T-helper 1 cell treated with Interleukin-12 subunit alpha and Interleukin-12 subunit beta and Interleukin-4 antibody, amounts not matched to agents 30 μg/mL and 1 μg/mL, for 36 hours (primary cell): Measurements from ENCODE around the gene ANKRD10.
"Not testable (repeated sequence)": the region's sequence is repeated elsewhere in the genome, so short reads cannot be mapped to it uniquely, and the experiment has no call there.

Source experiments
- H3K27ac Mint-ChIP-seq: one replicate; pipeline ENCODE4 v1.8.0; 2021; ENCODE audit warnings: mild to moderate bottlenecking, mixed read lengths
- H3K27me3 Mint-ChIP-seq: one replicate; pipeline ENCODE4 v1.8.0; 2021; ENCODE audit warnings: low read depth, mixed read lengths
- H3K36me3 Mint-ChIP-seq: one replicate; pipeline ENCODE4 v1.8.0; 2021; ENCODE audit warnings: low read depth, mixed read lengths
- H3K4me1 Mint-ChIP-seq: one replicate; pipeline ENCODE4 v1.8.0; 2021; ENCODE audit warnings: low read depth, mixed read lengths
- H3K4me3 Mint-ChIP-seq: one replicate; pipeline ENCODE4 v1.8.0; 2021; ENCODE audit warnings: mild to moderate bottlenecking, moderate library complexity, mixed read lengths
- H3K9me3 Mint-ChIP-seq: one replicate; pipeline ENCODE4 v1.8.0; 2021; ENCODE audit warnings: mixed read lengths

ANKRD10 gene

GRCh38 chr13:110950819-110951570 lies 36.1 kb upstream of the ANKRD10 start:
- no peaks in the 10 kb centered on the region for H3K27me3 Mint-ChIP-seq
- no peaks in the 10 kb centered on the region for H3K36me3 Mint-ChIP-seq
- no peaks in the 10 kb centered on the region for H3K9me3 Mint-ChIP-seq
- H3K4me1 Mint-ChIP-seq: peaks cover 18% of the 10 kb centered on the region
- H3K4me3 Mint-ChIP-seq: no peak overlapping the region
- no peak overlapping the region for H3K27ac Mint-ChIP-seq

- no peaks in the 10 kb centered on the region for H3K9me3 Mint-ChIP-seq
- peaks cover 21% of the 10 kb centered on the region for H3K4me1 Mint-ChIP-seq
- no peaks in the 10 kb centered on the region for H3K36me3 Mint-ChIP-seq
- H3K4me3 Mint-ChIP-seq: no peak overlapping the region
- no peak overlapping the region for H3K27ac Mint-ChIP-seq
- H3K27me3 Mint-ChIP-seq: no peaks in the 10 kb centered on the region
Observed at GRCh38 chr13:110950356-110950755, 35.5 kb upstream of the ANKRD10 start.

DNA sequence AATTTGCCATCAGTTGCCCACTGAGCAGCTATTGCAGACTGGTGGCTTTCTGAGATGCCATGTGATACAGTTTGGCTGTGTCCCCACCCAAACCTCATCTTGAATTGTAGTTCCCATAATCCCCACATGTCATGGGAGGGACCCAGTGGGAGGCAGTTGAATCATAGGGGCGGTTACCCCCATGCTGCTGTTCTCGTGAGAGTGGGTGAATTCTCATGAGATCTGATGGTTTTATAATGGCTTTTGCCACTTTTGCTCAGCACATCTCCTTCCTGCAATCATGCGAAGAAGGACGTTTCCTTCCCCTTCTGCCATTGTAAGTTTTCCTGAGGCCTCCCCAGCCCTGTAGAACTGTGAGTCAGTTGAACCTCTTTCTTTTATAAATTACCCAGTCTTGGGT lies 34.8 kb upstream of the ANKRD10 start:
- Mint-ChIP-seq H3K4me1 (peaks cover 20% of the 10 kb centered on the region), H3K36me3 (no peaks in the 10 kb centered on the region), H3K27ac (no peak overlapping the region), H3K27me3 (no peaks in the 10 kb centered on the region), H3K4me3 (no peak overlapping the region), H3K9me3 (no peaks in the 10 kb centered on the region)

- Mint-ChIP-seq H3K27me3 (no peaks in the 10 kb centered on the region), H3K4me3 (no peak overlapping the region), H3K27ac (no peak overlapping the region), H3K36me3 (no peaks in the 10 kb centered on the region), H3K9me3 (no peaks in the 10 kb centered on the region), H3K4me1 (peaks cover 25% of the 10 kb centered on the region)
Observed at GRCh38 chr13:110949116-110949515, 34.2 kb upstream of the ANKRD10 start.

- not testable (repeated sequence) for H3K27me3 Mint-ChIP-seq, H3K27ac Mint-ChIP-seq, H3K4me3 Mint-ChIP-seq, H3K9me3 Mint-ChIP-seq, H3K36me3 Mint-ChIP-seq
- H3K4me1 Mint-ChIP-seq: peaks cover 28% of the 10 kb centered on the region
Observed at GRCh38 chr13:110947338-110947737, 32.5 kb upstream of the ANKRD10 start.

DNA sequence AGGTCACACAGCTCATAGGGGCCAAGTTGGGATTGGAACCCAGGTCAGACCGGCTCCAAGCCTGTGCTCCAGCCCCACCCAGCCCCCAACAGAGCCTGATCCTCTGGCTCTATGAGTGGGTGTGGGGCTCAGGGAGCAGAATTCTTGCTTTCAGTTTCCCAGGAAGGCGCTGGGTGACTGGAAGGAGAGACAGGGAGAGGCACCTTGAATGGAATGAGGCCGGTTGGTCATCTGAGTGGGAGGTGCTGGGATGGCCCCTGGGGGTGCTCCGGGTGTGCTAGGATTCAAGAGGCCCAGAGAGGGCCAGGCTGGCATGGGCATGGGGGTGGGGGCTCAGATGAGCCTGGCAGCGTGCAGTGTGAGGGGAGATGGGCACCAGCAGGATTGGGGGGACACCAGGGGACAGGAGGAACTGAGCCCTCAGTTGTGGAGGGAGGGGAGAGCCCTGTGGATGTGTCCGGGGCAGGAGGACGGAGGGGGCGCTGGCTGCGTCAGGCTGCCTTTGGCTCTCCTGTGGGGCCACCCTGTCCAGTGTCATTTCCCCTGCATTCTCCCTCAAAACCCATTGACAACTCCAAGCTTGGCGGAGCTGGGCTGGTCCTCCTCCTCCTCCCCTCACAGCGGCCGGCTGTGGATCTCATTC lies 31.2 kb upstream of the ANKRD10 start:
- Mint-ChIP-seq H3K9me3 (no peaks in the 10 kb centered on the region), H3K27me3 (peaks cover 7% of the 10 kb centered on the region), H3K4me3 (no peak overlapping the region), H3K36me3 (no peaks in the 10 kb centered on the region), H3K27ac (no peak overlapping the region), H3K4me1 (peaks cover 26% of the 10 kb centered on the region)

DNA sequence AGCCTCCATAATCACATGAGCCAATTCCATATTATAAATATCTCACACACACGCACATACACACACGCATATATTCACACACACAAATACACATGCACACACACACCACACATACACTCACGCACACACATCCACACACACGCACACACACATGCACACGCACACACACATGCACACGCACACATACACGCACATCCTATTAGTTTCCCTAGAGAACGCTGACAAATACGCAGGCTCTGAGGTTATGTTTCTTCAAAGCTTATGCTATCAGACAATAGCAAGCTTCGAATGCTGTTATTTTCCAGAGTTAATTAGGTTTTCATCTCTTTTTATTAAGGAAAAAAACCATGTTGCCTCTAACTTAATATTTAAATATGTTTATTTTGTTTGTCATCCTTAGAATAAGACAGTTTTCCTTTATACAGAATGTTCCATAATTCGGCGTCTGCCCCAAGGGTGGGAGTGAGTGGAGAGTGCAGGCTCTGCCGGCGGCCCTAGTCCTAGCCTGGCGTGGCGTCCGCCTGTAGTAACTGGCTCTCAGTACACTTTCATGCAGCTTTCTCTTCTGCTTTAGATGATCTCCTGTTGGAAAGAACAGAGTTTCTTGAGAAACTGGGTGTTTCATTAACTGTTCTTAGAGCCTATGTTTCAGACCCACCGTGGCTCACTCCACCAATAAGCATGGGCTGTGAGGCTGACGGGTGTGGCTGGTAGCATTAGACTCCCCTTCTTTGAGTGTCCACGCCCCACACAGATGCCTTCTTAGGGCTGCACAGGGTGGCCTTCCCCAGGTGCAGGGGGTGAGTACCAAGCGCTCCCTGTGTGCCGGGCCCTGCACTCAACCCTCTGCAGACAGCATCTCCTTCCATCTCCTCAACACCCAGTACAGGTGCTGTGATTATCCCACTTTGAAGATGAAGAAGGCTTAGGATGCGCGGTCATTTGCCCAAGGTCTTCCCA lies 30.4 kb upstream of the ANKRD10 start:
- Mint-ChIP-seq H3K36me3 (no peaks in the 10 kb centered on the region), H3K9me3 (no peaks in the 10 kb centered on the region), H3K27me3 (peaks cover 7% of the 10 kb centered on the region), H3K4me1 (peaks cover 26% of the 10 kb centered on the region), H3K4me3 (no peak overlapping the region), H3K27ac (no peak overlapping the region)

DNA sequence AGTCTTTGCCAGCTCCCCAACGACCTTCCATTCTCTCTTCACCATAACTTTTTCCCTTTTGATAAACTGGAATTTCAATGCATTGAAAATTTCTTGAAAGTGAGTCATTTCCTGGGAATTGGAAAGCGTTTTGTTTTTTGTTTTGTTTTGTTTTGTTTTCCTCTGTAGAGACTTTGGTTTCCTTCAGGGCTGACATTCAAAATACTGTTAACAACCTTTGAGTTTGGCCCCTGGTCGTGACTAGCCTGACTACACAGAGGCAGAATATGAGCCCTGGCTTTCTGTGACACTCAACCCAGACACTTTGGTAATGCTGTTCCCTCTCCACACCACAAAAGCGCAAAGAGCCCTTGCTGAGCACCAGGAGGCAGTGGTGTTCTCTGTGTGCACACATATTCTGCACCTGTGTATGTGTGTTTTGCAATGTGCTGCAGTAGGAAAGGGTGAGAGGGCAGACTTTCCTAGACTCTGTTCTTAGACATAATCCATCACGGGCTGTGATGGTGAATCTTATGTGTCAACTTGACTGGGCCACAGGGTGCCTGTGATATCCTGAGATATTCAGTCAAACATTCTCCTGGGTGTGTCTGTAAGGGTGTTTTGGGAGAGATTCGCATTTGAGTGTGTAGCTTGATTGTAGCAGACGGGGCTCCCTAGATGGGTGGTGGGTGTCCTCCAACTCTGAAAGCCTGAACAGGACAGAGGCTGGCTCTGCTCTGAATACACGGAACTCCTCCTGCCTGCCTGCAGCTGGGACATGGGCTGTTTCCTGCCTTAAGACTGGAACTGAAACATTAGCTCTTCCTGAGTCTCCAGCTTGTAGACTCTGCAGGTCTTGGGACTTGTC lies 29.5 kb upstream of the ANKRD10 start:
- H3K36me3 Mint-ChIP-seq: no peaks in the 10 kb centered on the region
- H3K9me3 Mint-ChIP-seq: no peaks in the 10 kb centered on the region
- H3K27ac Mint-ChIP-seq: peak overlapping the region; percentile 2
- H3K4me3 Mint-ChIP-seq: no peak overlapping the region
- peaks cover 26% of the 10 kb centered on the region for H3K4me1 Mint-ChIP-seq
- peaks cover 11% of the 10 kb centered on the region for H3K27me3 Mint-ChIP-seq

- H3K9me3 Mint-ChIP-seq: no peaks in the 10 kb centered on the region
- no peaks in the 10 kb centered on the region for H3K36me3 Mint-ChIP-seq
- H3K27me3 Mint-ChIP-seq: peaks cover 24% of the 10 kb centered on the region
- no peak overlapping the region for H3K4me3 Mint-ChIP-seq
- H3K27ac Mint-ChIP-seq: peak overlapping the region; percentile 14
- H3K4me1 Mint-ChIP-seq: peaks cover 31% of the 10 kb centered on the region
Observed at GRCh38 chr13:110942248-110942981, 27.5 kb upstream of the ANKRD10 start.

DNA sequence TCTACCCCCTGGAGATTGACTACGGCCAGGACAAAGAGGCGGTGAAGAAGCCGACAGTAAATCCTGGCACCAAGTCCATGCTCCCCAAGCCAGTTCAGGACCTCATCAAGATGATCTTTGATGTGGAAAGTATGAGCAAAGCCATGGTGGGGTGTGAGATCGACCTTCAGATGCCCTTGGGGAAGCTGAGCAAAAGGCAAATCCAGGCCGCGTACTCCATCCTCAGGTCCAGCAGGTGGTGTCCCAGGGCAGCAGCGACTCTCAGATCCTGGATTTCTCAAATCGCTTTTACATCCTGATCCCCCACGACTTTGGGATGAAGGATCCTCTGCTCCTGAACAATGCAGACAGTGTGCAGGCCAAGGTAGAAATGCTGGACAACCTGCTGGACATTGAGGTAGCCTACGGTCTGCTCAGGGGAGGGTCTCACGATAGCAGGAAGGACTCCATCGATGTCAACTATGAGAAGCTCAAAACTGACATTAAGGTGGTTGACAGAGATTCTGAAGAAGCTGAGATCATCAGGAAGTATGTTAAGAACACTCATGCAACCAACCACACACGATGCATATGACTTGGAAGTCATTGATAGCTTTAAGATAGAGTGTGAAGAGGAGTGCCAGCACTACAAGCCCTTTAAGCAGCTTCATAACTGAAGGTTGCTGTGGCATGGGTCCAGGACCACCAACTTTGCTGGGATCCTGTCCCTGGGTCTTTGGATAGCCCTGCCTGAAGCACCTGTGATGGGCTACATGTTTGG lies 24.0 kb upstream of the ANKRD10 start:
- Mint-ChIP-seq H3K4me1 (peaks cover 13% of the 10 kb centered on the region), H3K27ac (no peak overlapping the region), H3K9me3 (peaks cover 34% of the 10 kb centered on the region), H3K27me3 (peaks cover 28% of the 10 kb centered on the region), H3K4me3 (no peak overlapping the region), H3K36me3 (peaks cover 2% of the 10 kb centered on the region)

GRCh38 chr13:110937511-110938285 lies 22.8 kb upstream of the ANKRD10 start:
- peaks cover 2% of the 10 kb centered on the region for H3K36me3 Mint-ChIP-seq
- H3K4me1 Mint-ChIP-seq: peaks cover 11% of the 10 kb centered on the region
- no peak overlapping the region for H3K27ac Mint-ChIP-seq
- peaks cover 28% of the 10 kb centered on the region for H3K27me3 Mint-ChIP-seq
- H3K4me3 Mint-ChIP-seq: no peak overlapping the region
- H3K9me3 Mint-ChIP-seq: peaks cover 45% of the 10 kb centered on the region

GRCh38 chr13:110936519-110936918 lies 21.6 kb upstream of the ANKRD10 start:
- Mint-ChIP-seq H3K9me3 (peaks cover 49% of the 10 kb centered on the region), H3K36me3 (peaks cover 2% of the 10 kb centered on the region), H3K27me3 (peaks cover 27% of the 10 kb centered on the region), H3K27ac (no peak overlapping the region), H3K4me3 (no peak overlapping the region), H3K4me1 (peaks cover 5% of the 10 kb centered on the region)
